ENCODE data around the gene PREX1. TPM values are rescaled to one million over a fixed set of nuclear protein-coding genes. Genes with fewer than 3 reads are reported as not detected.
A peak's percentile ranks its signal among the peaks of the same experiment; 100 is the strongest.

Gene PREX1
- total and polyA plus RNA-seq, 2 experiments from 2014 or later = 2.4 to 10.3 TPM

DNA sequence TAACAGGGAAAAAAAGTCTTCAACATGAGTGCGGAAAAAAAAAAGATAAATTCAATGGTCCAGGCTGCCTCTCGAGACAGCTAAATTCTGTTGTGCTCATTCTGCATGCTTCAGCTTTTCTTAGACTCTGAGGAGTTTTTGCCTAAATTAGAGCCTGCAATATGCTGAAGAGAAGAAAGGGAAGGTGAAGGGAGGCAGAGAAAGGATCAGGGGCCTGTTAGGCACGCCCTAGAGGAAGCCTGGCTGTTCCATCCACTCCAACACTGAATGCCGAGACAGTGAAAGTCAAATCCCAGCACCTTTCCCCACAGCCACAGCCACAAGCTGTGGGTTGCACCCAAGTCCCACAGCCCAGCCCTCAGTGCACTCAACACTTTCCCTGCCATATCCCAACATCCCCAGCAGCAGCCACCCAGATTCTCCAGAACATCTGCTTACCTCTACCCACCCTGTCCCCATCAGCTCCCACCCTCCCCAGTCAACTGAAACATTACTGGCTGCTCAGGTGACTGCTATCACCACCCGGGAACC lies 37.3 kb downstream of the PREX1 start (continued):
- no peak for TF ChIP-seq POLR2AphosphoS5 (IDR thresholded peaks at IDR 0.05; ENCODE audit: low read depth)
- TF ChIP-seq ZNF114 (CRISPR knock-in tag; IDR thresholded peaks at IDR 0.05) = no peak
- no peak for TF ChIP-seq STAT1 (IDR thresholded peaks at IDR 0.05; ENCODE audit: unreplicated experiment)
- TF ChIP-seq NANOG (IDR thresholded peaks at IDR 0.05; ENCODE audit: borderline replicate concordance) = no peak
- no peak for TF ChIP-seq CREB1 (CRISPR knock-in tag; IDR thresholded peaks at IDR 0.05; ENCODE audit: low read depth)
- no peak for TF ChIP-seq JUNB (IDR thresholded peaks at IDR 0.05; ENCODE audit: unreplicated experiment)

DNA sequence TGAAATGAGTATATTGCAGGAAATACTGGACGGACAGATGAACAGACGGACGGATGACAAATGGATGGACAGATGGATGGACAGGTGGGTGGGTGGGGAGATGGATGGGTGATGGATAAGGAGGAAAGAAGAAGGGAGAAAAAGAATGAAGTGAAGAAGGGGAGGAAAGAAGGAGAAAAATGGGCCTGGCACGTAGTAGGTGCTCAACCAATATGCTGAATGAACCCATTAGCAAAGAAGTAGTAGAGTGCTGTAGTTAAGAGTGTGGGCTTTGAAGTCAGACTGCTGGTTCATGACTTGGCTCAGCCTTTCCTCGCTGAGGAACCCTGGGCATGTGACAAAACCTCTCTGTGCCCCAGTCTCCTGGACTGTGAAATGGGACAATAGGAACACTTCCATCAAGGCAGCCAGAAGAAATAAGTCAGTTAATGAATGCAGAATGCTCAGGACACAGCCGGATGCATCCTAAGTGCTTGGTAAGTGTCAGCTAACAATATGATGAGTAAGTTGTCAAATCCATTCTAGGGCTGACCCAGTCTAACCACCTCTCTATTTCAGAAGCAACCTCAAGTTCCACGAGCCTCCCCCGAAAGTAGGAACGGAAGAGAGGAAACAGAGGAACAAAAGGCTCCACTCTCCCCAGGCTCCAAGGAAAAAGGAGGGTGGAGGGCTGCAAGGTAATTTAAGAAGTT lies 37.9 kb downstream of the PREX1 start:
- TF ChIP-seq, protein P1, sequence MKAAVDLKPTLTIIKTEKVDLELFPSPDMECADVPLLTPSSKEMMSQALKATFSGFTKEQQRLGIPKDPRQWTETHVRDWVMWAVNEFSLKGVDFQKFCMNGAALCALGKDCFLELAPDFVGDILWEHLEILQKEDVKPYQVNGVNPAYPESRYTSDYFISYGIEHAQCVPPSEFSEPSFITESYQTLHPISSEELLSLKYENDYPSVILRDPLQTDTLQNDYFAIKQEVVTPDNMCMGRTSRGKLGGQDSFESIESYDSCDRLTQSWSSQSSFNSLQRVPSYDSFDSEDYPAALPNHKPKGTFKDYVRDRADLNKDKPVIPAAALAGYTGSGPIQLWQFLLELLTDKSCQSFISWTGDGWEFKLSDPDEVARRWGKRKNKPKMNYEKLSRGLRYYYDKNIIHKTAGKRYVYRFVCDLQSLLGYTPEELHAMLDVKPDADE (IDR thresholded peaks at IDR 0.05) = no peak
- TF ChIP-seq NANOG (IDR thresholded peaks at IDR 0.05; ENCODE audit: borderline replicate concordance) (no peak), JUNB (IDR thresholded peaks at IDR 0.05; ENCODE audit: unreplicated experiment) (no peak)
- TF ChIP-seq, protein P2, sequence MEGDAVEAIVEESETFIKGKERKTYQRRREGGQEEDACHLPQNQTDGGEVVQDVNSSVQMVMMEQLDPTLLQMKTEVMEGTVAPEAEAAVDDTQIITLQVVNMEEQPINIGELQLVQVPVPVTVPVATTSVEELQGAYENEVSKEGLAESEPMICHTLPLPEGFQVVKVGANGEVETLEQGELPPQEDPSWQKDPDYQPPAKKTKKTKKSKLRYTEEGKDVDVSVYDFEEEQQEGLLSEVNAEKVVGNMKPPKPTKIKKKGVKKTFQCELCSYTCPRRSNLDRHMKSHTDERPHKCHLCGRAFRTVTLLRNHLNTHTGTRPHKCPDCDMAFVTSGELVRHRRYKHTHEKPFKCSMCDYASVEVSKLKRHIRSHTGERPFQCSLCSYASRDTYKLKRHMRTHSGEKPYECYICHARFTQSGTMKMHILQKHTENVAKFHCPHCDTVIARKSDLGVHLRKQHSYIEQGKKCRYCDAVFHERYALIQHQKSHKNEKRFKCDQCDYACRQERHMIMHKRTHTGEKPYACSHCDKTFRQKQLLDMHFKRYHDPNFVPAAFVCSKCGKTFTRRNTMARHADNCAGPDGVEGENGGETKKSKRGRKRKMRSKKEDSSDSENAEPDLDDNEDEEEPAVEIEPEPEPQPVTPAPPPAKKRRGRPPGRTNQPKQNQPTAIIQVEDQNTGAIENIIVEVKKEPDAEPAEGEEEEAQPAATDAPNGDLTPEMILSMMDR (conservative IDR thresholded peaks at IDR 0.05; ENCODE audit: low read depth in 2 of 2) = no peak
- TF ChIP-seq, protein P3, sequence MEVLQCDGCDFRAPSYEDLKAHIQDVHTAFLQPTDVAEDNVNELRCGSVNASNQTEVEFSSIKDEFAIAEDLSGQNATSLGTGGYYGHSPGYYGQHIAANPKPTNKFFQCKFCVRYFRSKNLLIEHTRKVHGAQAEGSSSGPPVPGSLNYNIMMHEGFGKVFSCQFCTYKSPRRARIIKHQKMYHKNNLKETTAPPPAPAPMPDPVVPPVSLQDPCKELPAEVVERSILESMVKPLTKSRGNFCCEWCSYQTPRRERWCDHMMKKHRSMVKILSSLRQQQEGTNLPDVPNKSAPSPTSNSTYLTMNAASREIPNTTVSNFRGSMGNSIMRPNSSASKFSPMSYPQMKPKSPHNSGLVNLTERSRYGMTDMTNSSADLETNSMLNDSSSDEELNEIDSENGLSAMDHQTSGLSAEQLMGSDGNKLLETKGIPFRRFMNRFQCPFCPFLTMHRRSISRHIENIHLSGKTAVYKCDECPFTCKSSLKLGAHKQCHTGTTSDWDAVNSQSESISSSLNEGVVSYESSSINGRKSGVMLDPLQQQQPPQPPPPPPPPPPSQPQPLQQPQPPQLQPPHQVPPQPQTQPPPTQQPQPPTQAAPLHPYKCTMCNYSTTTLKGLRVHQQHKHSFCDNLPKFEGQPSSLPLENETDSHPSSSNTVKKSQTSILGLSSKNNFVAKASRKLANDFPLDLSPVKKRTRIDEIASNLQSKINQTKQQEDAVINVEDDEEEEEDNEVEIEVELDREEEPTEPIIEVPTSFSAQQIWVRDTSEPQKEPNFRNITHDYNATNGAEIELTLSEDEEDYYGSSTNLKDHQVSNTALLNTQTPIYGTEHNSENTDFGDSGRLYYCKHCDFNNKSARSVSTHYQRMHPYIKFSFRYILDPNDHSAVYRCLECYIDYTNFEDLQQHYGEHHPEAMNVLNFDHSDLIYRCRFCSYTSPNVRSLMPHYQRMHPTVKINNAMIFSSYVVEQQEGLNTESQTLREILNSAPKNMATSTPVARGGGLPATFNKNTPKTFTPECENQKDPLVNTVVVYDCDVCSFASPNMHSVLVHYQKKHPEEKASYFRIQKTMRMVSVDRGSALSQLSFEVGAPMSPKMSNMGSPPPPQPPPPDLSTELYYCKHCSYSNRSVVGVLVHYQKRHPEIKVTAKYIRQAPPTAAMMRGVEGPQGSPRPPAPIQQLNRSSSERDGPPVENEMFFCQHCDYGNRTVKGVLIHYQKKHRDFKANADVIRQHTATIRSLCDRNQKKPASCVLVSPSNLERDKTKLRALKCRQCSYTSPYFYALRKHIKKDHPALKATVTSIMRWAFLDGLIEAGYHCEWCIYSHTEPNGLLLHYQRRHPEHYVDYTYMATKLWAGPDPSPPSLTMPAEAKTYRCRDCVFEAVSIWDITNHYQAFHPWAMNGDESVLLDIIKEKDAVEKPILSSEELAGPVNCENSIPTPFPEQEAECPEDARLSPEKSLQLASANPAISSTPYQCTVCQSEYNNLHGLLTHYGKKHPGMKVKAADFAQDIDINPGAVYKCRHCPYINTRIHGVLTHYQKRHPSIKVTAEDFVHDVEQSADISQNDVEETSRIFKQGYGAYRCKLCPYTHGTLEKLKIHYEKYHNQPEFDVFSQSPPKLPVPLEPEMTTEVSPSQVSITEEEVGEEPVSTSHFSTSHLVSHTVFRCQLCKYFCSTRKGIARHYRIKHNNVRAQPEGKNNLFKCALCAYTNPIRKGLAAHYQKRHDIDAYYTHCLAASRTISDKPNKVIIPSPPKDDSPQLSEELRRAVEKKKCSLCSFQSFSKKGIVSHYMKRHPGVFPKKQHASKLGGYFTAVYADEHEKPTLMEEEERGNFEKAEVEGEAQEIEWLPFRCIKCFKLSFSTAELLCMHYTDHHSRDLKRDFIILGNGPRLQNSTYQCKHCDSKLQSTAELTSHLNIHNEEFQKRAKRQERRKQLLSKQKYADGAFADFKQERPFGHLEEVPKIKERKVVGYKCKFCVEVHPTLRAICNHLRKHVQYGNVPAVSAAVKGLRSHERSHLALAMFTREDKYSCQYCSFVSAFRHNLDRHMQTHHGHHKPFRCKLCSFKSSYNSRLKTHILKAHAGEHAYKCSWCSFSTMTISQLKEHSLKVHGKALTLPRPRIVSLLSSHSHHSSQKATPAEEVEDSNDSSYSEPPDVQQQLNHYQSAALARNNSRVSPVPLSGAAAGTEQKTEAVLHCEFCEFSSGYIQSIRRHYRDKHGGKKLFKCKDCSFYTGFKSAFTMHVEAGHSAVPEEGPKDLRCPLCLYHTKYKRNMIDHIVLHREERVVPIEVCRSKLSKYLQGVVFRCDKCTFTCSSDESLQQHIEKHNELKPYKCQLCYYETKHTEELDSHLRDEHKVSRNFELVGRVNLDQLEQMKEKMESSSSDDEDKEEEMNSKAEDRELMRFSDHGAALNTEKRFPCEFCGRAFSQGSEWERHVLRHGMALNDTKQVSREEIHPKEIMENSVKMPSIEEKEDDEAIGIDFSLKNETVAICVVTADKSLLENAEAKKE (CRISPR knock-in tag; IDR thresholded peaks at IDR 0.05) = no peak

More for the DNA sequence above, 37.9 kb downstream of the PREX1 start:
- Histone ChIP-seq H3K9me2 (ENCODE audit: insufficient read depth) (no peaks in the 10 kb centered on the region), H3K4me3 (no peak overlapping the region), H4K20me1 (replicated peaks; ENCODE audit: insufficient read depth) (no peaks in the 10 kb centered on the region), H2AFZ (no peak overlapping the region), H3K36me3 (ENCODE audit: insufficient read depth) (no peaks in the 10 kb centered on the region), H3K79me2 (replicated peaks; ENCODE audit: insufficient read depth) (no peaks in the 10 kb centered on the region), H3K27ac (ENCODE audit: low read depth) (no peak overlapping the region), H3F3A (replicated peaks; ENCODE audit: low read depth) (no peaks in the 10 kb centered on the region), H3K4me1 (ENCODE audit: insufficient read depth) (peaks cover 8% of the 10 kb centered on the region; the same call in 1 of the 2 replicates), H3K4me2 (peak overlapping the region; percentile 23; the same call in 1 of the 2 replicates), H3K27me3 (ENCODE audit: insufficient read depth) (no peaks in the 10 kb centered on the region)
- ATAC-seq = no peak
- Mint-ChIP-seq H3K9me3 (no peaks in the 10 kb centered on the region), H3K4me1 (peaks cover 39% of the 10 kb centered on the region), H3K36me3 (ENCODE audit: low read depth) (peaks cover 3% of the 10 kb centered on the region; the same call in 1 of the 3 replicates), H3K27ac (no peak overlapping the region; the same call in 1 of the 2 replicates), H3K4me3 (no peak overlapping the region; the same call in 2 of the 3 replicates), H3K27me3 (ENCODE audit: insufficient read depth, low read depth, poor library complexity) (peaks cover 5% of the 10 kb centered on the region)
- no peak for DNase-seq (ENCODE audit: low spot score)
